Measurements from ENCODE around the gene KCNQ4.
A peak's percentile ranks its signal among the peaks of the same experiment; 100 is the strongest.

Gene KCNQ4

DNA sequence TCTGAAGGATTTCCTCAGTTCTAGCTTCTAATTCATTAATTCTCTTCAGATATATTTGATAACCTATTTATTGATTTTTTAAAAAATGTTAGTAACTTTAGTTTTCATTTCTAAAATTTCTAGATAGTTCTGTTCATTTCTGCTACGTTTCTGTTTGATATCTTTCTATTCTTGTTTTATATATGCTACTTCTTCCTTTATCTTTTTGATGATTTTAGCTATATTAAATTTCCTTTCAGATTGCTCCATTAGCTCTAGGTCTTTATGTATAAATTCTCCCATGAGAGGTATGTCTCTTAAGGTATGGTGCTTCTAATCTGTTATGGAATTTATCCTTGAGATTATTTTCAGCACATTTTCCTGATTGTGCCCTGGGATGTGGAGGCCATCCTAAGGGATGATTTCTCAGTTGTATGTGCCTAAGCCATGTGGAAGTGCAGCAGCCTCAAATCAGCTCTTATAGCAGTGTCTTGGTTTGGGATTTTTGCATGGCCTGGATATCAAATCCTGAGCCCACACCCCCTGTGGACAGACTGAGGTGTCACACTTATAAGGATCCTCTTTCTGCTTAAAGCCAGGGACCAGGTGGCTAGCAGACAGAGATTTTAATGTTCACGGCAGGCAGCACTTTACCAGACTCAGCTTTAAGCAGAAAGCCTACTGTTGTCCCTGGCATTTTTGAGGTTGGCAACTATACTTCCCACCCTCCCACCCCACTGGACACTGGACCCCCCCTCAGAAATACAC lies 6.2 kb upstream of the KCNQ4 start:
- no peak overlapping the region for H3K4me3 ChIP-seq (ENCODE audit: low read depth, low read length)
- H3K36me3 ChIP-seq (replicated peaks) = no peaks in the 10 kb centered on the region
- TF ChIP-seq, protein P1, sequence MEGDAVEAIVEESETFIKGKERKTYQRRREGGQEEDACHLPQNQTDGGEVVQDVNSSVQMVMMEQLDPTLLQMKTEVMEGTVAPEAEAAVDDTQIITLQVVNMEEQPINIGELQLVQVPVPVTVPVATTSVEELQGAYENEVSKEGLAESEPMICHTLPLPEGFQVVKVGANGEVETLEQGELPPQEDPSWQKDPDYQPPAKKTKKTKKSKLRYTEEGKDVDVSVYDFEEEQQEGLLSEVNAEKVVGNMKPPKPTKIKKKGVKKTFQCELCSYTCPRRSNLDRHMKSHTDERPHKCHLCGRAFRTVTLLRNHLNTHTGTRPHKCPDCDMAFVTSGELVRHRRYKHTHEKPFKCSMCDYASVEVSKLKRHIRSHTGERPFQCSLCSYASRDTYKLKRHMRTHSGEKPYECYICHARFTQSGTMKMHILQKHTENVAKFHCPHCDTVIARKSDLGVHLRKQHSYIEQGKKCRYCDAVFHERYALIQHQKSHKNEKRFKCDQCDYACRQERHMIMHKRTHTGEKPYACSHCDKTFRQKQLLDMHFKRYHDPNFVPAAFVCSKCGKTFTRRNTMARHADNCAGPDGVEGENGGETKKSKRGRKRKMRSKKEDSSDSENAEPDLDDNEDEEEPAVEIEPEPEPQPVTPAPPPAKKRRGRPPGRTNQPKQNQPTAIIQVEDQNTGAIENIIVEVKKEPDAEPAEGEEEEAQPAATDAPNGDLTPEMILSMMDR (IDR thresholded peaks at IDR 0.05; ENCODE audit: low read depth, low read length, missing control alignments) = peak; percentile 2
- no peaks in the 10 kb centered on the region for H3K27me3 ChIP-seq (replicated peaks)
- in situ Hi-C loops (cut with HindIII; ENCODE audit: low pct_ligation_motif_present, low sequenced_read_pairs) = no loop called here
- no peak overlapping the region for H3K27ac ChIP-seq
- no peak for DNase-seq

GRCh38 chr1:40780678-40781607 lies 2.6 kb upstream of the KCNQ4 start:
- no peak overlapping the region for H3K4me3 ChIP-seq (ENCODE audit: low read depth, low read length)
- TF ChIP-seq, protein P1 (IDR thresholded peaks at IDR 0.05; ENCODE audit: low read depth, low read length, missing control alignments) = no peak
- no peak for DNase-seq
- in situ Hi-C loops (cut with HindIII; ENCODE audit: low pct_ligation_motif_present, low sequenced_read_pairs) = no loop called here
- H3K36me3 ChIP-seq (replicated peaks) = no peaks in the 10 kb centered on the region
- H3K27ac ChIP-seq = no peak overlapping the region
- peaks cover 5% of the 10 kb centered on the region for H3K27me3 ChIP-seq (replicated peaks)

DNA sequence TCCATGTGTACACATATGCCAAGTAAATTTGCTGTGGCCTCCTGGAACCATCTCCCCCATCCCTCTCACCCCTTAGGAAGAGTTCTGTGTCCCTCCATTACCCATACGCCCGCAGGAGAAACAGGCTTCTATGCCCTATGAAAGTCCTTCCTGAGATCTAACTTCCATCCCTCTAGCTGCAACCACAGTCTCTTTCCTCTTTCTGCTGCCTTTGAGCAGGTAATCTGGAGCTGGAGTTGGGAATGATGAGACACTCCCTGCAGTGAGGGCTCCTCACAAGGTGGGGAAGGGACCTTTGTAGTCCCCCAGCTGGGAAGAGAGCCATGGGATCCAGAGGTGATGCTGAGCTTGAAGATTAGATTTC lies 2.0 kb upstream of the KCNQ4 start:
- no peak overlapping the region for H3K27ac ChIP-seq
- in situ Hi-C loops (cut with HindIII; ENCODE audit: low pct_ligation_motif_present, low sequenced_read_pairs) = no loop called here
- no peak for DNase-seq
- H3K4me3 ChIP-seq (ENCODE audit: low read depth, low read length) = no peak overlapping the region
- H3K27me3 ChIP-seq (replicated peaks) = peaks cover 5% of the 10 kb centered on the region
- TF ChIP-seq, protein P1 (IDR thresholded peaks at IDR 0.05; ENCODE audit: low read depth, low read length, missing control alignments) = no peak
- H3K36me3 ChIP-seq (replicated peaks) = no peaks in the 10 kb centered on the region

GRCh38 chr1:40782371-40782956 lies 1.1 kb upstream of the KCNQ4 start:
- in situ Hi-C loops (cut with HindIII; ENCODE audit: low pct_ligation_motif_present, low sequenced_read_pairs) = no loop called here
- Histone ChIP-seq H3K27ac (no peak overlapping the region), H3K4me3 (ENCODE audit: low read depth, low read length) (no peak overlapping the region), H3K36me3 (replicated peaks) (no peaks in the 10 kb centered on the region), H3K27me3 (replicated peaks) (peaks cover 5% of the 10 kb centered on the region)
- DNase-seq = no peak
- TF ChIP-seq, protein P1 (IDR thresholded peaks at IDR 0.05; ENCODE audit: low read depth, low read length, missing control alignments) = peak; percentile 33

DNA sequence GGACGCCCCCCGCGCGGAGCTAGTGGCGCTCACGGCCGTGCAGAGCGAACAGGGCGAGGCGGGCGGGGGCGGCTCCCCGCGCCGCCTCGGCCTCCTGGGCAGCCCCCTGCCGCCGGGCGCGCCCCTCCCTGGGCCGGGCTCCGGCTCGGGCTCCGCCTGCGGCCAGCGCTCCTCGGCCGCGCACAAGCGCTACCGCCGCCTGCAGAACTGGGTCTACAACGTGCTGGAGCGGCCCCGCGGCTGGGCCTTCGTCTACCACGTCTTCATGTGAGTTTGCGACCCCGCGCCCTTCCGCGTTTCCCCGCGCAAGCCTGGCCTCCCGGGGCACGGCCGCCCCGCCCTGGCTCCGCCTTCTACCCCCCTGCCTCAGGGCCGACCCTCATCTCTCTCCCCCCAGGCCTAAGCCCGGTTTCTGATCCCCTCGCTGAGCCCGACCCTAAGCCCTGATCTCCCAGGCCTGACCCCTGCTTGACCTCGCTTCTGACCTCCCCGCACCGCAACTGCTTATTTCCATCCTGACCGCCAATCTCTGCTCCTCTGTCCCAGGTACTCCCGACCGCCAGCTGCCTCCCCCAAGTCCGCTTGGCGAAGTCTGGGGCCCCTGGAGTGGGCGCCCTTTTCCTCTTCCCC lies 669 bp downstream of the KCNQ4 start:
- Histone ChIP-seq H3K27ac (no peak overlapping the region), H3K36me3 (replicated peaks) (no peaks in the 10 kb centered on the region), H3K27me3 (replicated peaks) (peaks cover 5% of the 10 kb centered on the region), H3K4me3 (ENCODE audit: low read depth, low read length) (peak overlapping the region; percentile 17)
- in situ Hi-C loops (cut with HindIII; ENCODE audit: low pct_ligation_motif_present, low sequenced_read_pairs) = no loop called here
- no peak for DNase-seq
- TF ChIP-seq, protein P1 (IDR thresholded peaks at IDR 0.05; ENCODE audit: low read depth, low read length, missing control alignments) = no peak

All from brain microvascular endothelial cell (primary cell).